SK-N-SH (cell line): ENCODE data around the gene CBX8.

Experiments used
- EP300 ChIP-seq, 2 experiments: IDR thresholded peaks; 2 replicates each; pipeline versions ENCODE4 v1.4.0 to v1.6.1; 2012; ENCODE audit warnings: borderline replicate concordance in 1 of 2, low read depth in 1 of 2, low read length in 1 of 2
- GATA2 ChIP-seq: sonication (generic); formaldehyde crosslinking; IDR thresholded peaks from 2 replicates; pipeline ENCODE4 v1.5.0; 2020; ENCODE audit warnings: mild to moderate bottlenecking, missing genetic modification reagents

- TF ChIP-seq EP300 (IDR thresholded peaks at IDR 0.05; ENCODE audit: borderline replicate concordance in 1 of 2, low read depth in 1 of 2, low read length in 1 of 2) (no peak; a peak in 1 of 4 replicates), GATA2 (no peak)
Measured at GRCh38 chr17:79810130-79811010, 13.5 kb upstream of the CBX8 start.
